Suprapubic skin (tissue), 4 donors: Measurements from ENCODE around the gene HOATZ. TPM values are rescaled to one million over a fixed set of nuclear protein-coding genes. Genes with fewer than 3 reads are reported as not detected.

ENCODE experiments used
- DNase-seq, 2 donors: peaks; one replicate each; pipeline ENCODE4 v3.0.0-alpha.2; 2019; ENCODE audit warnings: low spot score in 2 of 2
- H3K27ac ChIP-seq: fragments of 200-600 bp; sonication (generic); one replicate; pipeline ENCODE4 v1.5.1; 2019
- H3K27me3 ChIP-seq: fragments of 200-600 bp; sonication (generic); one replicate; pipeline ENCODE4 v1.5.1; 2019
- H3K36me3 ChIP-seq: fragments of 200-600 bp; sonication (generic); one replicate; pipeline ENCODE4 v1.5.1; 2019
- H3K4me1 ChIP-seq: fragments of 200-600 bp; sonication (generic); one replicate; pipeline ENCODE4 v1.5.1; 2019
- H3K4me3 ChIP-seq: fragments of 200-600 bp; sonication (generic); one replicate; pipeline ENCODE4 v1.5.1; 2019; ENCODE audit warnings: mild to moderate bottlenecking
- H3K9me3 ChIP-seq: fragments of 200-600 bp; sonication (generic); one replicate; pipeline ENCODE4 v1.5.1; 2019
- CTCF ChIP-seq, 2 donors: fragments of 200-600 bp in 1 of 2; fragments of 450-650 bp in 1 of 2; sonication (generic) in 1 of 2; IDR thresholded peaks; one replicate each; pipeline ENCODE4 v1.5.1; 2016 to 2019; ENCODE audit warnings: antibody characterized with exemption in 2 of 2, mild to moderate bottlenecking in 1 of 2, moderate library complexity in 1 of 2
- EP300 ChIP-seq: sonication (generic); formaldehyde crosslinking; IDR thresholded peaks from one replicate; pipeline ENCODE4 v1.6.1; 2017; ENCODE audit warnings: antibody characterized with exemption
- POLR2A ChIP-seq, 2 donors: fragments of 450-650 bp; IDR thresholded peaks; one replicate each; pipeline ENCODE4 v1.6.1; 2017; ENCODE audit warnings: antibody characterized with exemption in 2 of 2, mild to moderate bottlenecking in 2 of 2, moderate library complexity in 2 of 2
- POLR2AphosphoS5 ChIP-seq, 3 donors: sonication (generic); formaldehyde crosslinking; IDR thresholded peaks; one replicate each; pipeline ENCODE4 v1.6.1; 2017; ENCODE audit warnings: antibody characterized with exemption in 3 of 3
- whole genome bisulfite sequencing: methylation state at CpG from one replicate; pipeline ENCODE4 v1.1.5; 2018; 5-methylcytosine and 5-hydroxymethylcytosine counted together
- total RNA-seq, 4 donors: library from RNA; depleted of rRNA; stranded (reverse); fragments of >200 nt; gene quantifications; one replicate each; pipeline ENCODE4 v1.1.0, GENCODE V29; 2016

Gene HOATZ
- total RNA-seq, 4 donors from 2014 or later, result not detected

GRCh38 chr11:111560800-111561199 lies 46.2 kb downstream of the HOATZ start:
- TF ChIP-seq EP300 (no peak), POLR2AphosphoS5 (IDR thresholded peaks at IDR 0.05) (no peak)
- H3K27ac ChIP-seq, result no peak overlapping the region
- DNase-seq, result no peak
- H3K9me3 ChIP-seq, result no peaks in the 10 kb centered on the region
- H3K4me1 ChIP-seq, result no peaks in the 10 kb centered on the region
- H3K36me3 ChIP-seq, result no peaks in the 10 kb centered on the region
- no peak overlapping the region for H3K4me3 ChIP-seq
- no peaks in the 10 kb centered on the region for H3K27me3 ChIP-seq
- 93% methylated on average over 3 of the region's 3 CpGs for WGBS

GRCh38 chr11:111561306-111561705 lies 46.7 kb downstream of the HOATZ start:
- Histone ChIP-seq H3K9me3 (no peaks in the 10 kb centered on the region), H3K27me3 (no peaks in the 10 kb centered on the region), H3K4me3 (no peak overlapping the region), H3K36me3 (no peaks in the 10 kb centered on the region), H3K4me1 (no peaks in the 10 kb centered on the region), H3K27ac (no peak overlapping the region)
- no peak for TF ChIP-seq POLR2AphosphoS5 (IDR thresholded peaks at IDR 0.05)
- no peak for TF ChIP-seq CTCF (IDR thresholded peaks at IDR 0.05)
- no peak for TF ChIP-seq POLR2A (IDR thresholded peaks at IDR 0.05)
- TF ChIP-seq EP300, result no peak
- DNase-seq, result no peak
- WGBS, result 86% methylated on average over 3 of the region's 3 CpGs

- Histone ChIP-seq H3K27ac (no peak overlapping the region), H3K27me3 (no peaks in the 10 kb centered on the region), H3K9me3 (no peaks in the 10 kb centered on the region), H3K4me1 (no peaks in the 10 kb centered on the region), H3K36me3 (no peaks in the 10 kb centered on the region), H3K4me3 (no peak overlapping the region)
- no peak for TF ChIP-seq POLR2A (IDR thresholded peaks at IDR 0.05)
- TF ChIP-seq POLR2AphosphoS5 (IDR thresholded peaks at IDR 0.05), result no peak
- no peak for TF ChIP-seq EP300
- no peak for TF ChIP-seq CTCF (IDR thresholded peaks at IDR 0.05)
- no peak for DNase-seq
- 58% methylated on average over 3 of the region's 3 CpGs for WGBS
These were observed 47.3 kb downstream of the HOATZ start for GRCh38 chr11:111561791-111562325.

GRCh38 chr11:111562692-111563389 lies 48.3 kb downstream of the HOATZ start:
- no peak overlapping the region for H3K27ac ChIP-seq
- no peak for DNase-seq
- H3K27me3 ChIP-seq, result no peaks in the 10 kb centered on the region
- no peaks in the 10 kb centered on the region for H3K4me1 ChIP-seq
- 89% methylated on average over 10 of the region's 10 CpGs for WGBS
- H3K9me3 ChIP-seq, result no peaks in the 10 kb centered on the region
- TF ChIP-seq POLR2A (IDR thresholded peaks at IDR 0.05) (no peak), POLR2AphosphoS5 (IDR thresholded peaks at IDR 0.05) (no peak), CTCF (IDR thresholded peaks at IDR 0.05) (no peak), EP300 (no peak)
- H3K4me3 ChIP-seq, result no peak overlapping the region
- H3K36me3 ChIP-seq, result no peaks in the 10 kb centered on the region

GRCh38 chr11:111565114-111565720 lies 50.6 kb downstream of the HOATZ start:
- no peak for TF ChIP-seq POLR2A (IDR thresholded peaks at IDR 0.05)
- no peak for TF ChIP-seq EP300
- TF ChIP-seq CTCF (IDR thresholded peaks at IDR 0.05), result peak; percentile 83 to 86
- TF ChIP-seq POLR2AphosphoS5 (IDR thresholded peaks at IDR 0.05), result no peak
- Histone ChIP-seq H3K4me1 (no peaks in the 10 kb centered on the region), H3K36me3 (no peaks in the 10 kb centered on the region), H3K4me3 (no peak overlapping the region), H3K9me3 (no peaks in the 10 kb centered on the region), H3K27ac (no peak overlapping the region), H3K27me3 (no peaks in the 10 kb centered on the region)
- peak; percentile 73 to 82 for DNase-seq
- 67% methylated on average over 4 of the region's 4 CpGs for WGBS
